Hepatocyte (in vitro differentiated cells): ENCODE measurements around the gene MCF2L.

Experiments
- EZH2 ChIP-seq: fragments of 200-600 bp; sonication (generic); IDR thresholded peaks from 2 replicates; pipeline ENCODE4 v1.6.1; 2016; ENCODE audit warnings: antibody characterized with exemption, mild to moderate bottlenecking, borderline replicate concordance
- EZH2phosphoT487 ChIP-seq: fragments of 200-600 bp; sonication (generic); IDR thresholded peaks from one replicate; pipeline ENCODE4 v1.6.1; 2018; ENCODE audit warnings: antibody characterized with exemption, mild to moderate bottlenecking, low read depth, moderate library complexity; ENCODE audit not compliant: unreplicated experiment, severe bottlenecking
- TF ChIP-seq, protein P1 (sequence below): fragments of 200-600 bp; sonication (generic); IDR thresholded peaks from 2 replicates; pipeline ENCODE4 v1.5.1; 2016; ENCODE audit warnings: antibody characterized with exemption, mild to moderate bottlenecking; ENCODE audit not compliant: poor library complexity

DNA sequence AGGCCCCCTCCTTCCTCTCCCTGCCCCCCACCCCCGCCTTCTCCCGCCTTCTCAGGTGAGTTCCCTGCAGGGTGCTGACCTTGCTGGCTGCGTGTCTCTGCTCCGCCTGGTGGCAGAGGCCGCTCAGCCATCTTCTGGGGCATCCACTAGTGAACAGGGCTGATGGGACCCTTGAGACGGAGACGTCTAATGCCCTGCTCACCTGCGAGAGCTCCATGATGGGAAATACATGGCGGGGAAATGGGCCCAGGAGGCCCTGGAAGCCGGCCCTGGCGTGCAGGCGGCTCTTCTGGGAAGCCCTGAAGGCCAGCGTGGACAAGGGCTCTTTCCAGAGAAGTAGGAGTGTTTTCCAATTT lies 121.4 kb downstream of the MCF2L start:
- TF ChIP-seq, protein P1, sequence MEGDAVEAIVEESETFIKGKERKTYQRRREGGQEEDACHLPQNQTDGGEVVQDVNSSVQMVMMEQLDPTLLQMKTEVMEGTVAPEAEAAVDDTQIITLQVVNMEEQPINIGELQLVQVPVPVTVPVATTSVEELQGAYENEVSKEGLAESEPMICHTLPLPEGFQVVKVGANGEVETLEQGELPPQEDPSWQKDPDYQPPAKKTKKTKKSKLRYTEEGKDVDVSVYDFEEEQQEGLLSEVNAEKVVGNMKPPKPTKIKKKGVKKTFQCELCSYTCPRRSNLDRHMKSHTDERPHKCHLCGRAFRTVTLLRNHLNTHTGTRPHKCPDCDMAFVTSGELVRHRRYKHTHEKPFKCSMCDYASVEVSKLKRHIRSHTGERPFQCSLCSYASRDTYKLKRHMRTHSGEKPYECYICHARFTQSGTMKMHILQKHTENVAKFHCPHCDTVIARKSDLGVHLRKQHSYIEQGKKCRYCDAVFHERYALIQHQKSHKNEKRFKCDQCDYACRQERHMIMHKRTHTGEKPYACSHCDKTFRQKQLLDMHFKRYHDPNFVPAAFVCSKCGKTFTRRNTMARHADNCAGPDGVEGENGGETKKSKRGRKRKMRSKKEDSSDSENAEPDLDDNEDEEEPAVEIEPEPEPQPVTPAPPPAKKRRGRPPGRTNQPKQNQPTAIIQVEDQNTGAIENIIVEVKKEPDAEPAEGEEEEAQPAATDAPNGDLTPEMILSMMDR = no peak
- TF ChIP-seq EZH2 (no peak), EZH2phosphoT487 (no peak)
